Upper lobe of left lung (tissue), 4 donors: Measurements from ENCODE around the gene CASQ2.

ENCODE experiments used
- CTCF ChIP-seq, 6 experiments: fragments of 450-650 bp in 4 of 6; fragments of 200-600 bp in 2 of 6; sonication (generic) in 2 of 6; IDR thresholded peaks; one replicate each; pipeline ENCODE4 v1.5.1; 2016 to 2019; ENCODE audit warnings: antibody characterized with exemption in 6 of 6
- EP300 ChIP-seq, 4 donors: sonication (generic); formaldehyde crosslinking; IDR thresholded peaks; one replicate each; pipeline ENCODE4 v1.5.1; 2017; ENCODE audit warnings: antibody characterized with exemption in 4 of 4, control low read depth in 2 of 4
- POLR2A ChIP-seq, 4 donors: fragments of 450-650 bp; IDR thresholded peaks; one replicate each; pipeline ENCODE4 v1.5.1; 2016 to 2017; ENCODE audit warnings: antibody characterized with exemption in 4 of 4, mild to moderate bottlenecking in 2 of 4
- POLR2AphosphoS5 ChIP-seq, 2 donors: sonication (generic); formaldehyde crosslinking; IDR thresholded peaks; one replicate each; pipeline ENCODE4 v1.5.1; 2017; ENCODE audit warnings: antibody characterized with exemption in 2 of 2

DNA sequence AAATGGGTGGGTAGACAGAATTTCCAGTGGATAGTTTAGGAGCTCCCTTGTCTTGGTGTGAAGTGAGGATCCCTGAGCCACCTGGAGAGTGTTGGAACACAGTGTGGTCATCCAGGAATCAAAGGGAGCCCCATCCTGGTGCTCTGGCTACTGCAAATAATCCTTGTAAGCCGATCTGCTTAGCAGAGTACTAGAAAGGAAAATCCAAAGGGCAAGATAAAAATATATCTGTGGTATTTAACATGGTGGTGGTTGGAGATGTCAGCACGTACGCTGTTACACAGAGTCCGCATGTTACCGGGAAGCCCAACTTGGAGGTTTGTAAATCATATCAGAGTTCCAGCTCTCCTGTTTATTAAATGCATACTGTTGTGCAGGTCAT lies 87.8 kb downstream of the CASQ2 start:
- TF ChIP-seq CTCF (IDR thresholded peaks at IDR 0.05): no peak
- TF ChIP-seq POLR2A (IDR thresholded peaks at IDR 0.05): no peak
- no peak for TF ChIP-seq POLR2AphosphoS5 (IDR thresholded peaks at IDR 0.05)
- no peak for TF ChIP-seq EP300 (IDR thresholded peaks at IDR 0.05)
